Measurements from ENCODE around the gene NAP1L5.

The NAP1L5 gene

GRCh38 chr4:88697588-88698329 lies at the start of gene NAP1L5:
Gene NAP1L5 (minus strand): TSS chr4:88697829. CDS start chr4:88697754, 75 bp downstream.
- DNase-seq: peak; percentile 19 to 63

GRCh38 chr4:88747351-88747750 lies 49.7 kb upstream of the NAP1L5 start:
- no peak for DNase-seq

- no peak for DNase-seq
Observed at GRCh38 chr4:88746206-88746605, 48.6 kb upstream of the NAP1L5 start.

- no peak for DNase-seq
Observed at GRCh38 chr4:88745581-88746163, 48.0 kb upstream of the NAP1L5 start.

GRCh38 chr4:88745175-88745574 lies 47.5 kb upstream of the NAP1L5 start:
- no peak for DNase-seq

GRCh38 chr4:88744609-88745008 lies 47.0 kb upstream of the NAP1L5 start:
- DNase-seq: no peak

- DNase-seq: no peak
Observed at GRCh38 chr4:88743696-88744095, 46.1 kb upstream of the NAP1L5 start.

- no peak for DNase-seq
Observed at GRCh38 chr4:88742561-88742960, 44.9 kb upstream of the NAP1L5 start.

- no peak for DNase-seq
Observed at GRCh38 chr4:88738180-88738579, 40.6 kb upstream of the NAP1L5 start.

- no peak for DNase-seq
Observed at GRCh38 chr4:88737307-88737941, 39.8 kb upstream of the NAP1L5 start.

- DNase-seq: no peak
Observed at GRCh38 chr4:88736264-88736663, 38.6 kb upstream of the NAP1L5 start.

- DNase-seq: no peak
Observed at GRCh38 chr4:88735564-88735963, 37.9 kb upstream of the NAP1L5 start.

- no peak for DNase-seq
Observed at GRCh38 chr4:88734403-88734949, 36.8 kb upstream of the NAP1L5 start.

- DNase-seq: no peak
Observed at GRCh38 chr4:88732714-88733368, 35.2 kb upstream of the NAP1L5 start.

GRCh38 chr4:88731381-88731780 lies 33.8 kb upstream of the NAP1L5 start:
- no peak for DNase-seq

- DNase-seq: no peak
Observed at GRCh38 chr4:88730811-88731210, 33.2 kb upstream of the NAP1L5 start.

- no peak for DNase-seq
Observed at GRCh38 chr4:88729146-88729760, 31.6 kb upstream of the NAP1L5 start.

- DNase-seq: no peak
Observed at GRCh38 chr4:88728146-88728545, 30.5 kb upstream of the NAP1L5 start.

- peak in 1 of 2 donors; percentile 39 for DNase-seq
Observed at GRCh38 chr4:88725986-88726385, 28.4 kb upstream of the NAP1L5 start.

- no peak for DNase-seq
Observed at GRCh38 chr4:88725143-88725542, 27.5 kb upstream of the NAP1L5 start.

- no peak for DNase-seq
Observed at GRCh38 chr4:88724406-88724805, 26.8 kb upstream of the NAP1L5 start.

- no peak for DNase-seq
Observed at GRCh38 chr4:88722828-88723227, 25.2 kb upstream of the NAP1L5 start.

- no peak for DNase-seq
Observed at GRCh38 chr4:88722276-88722780, 24.7 kb upstream of the NAP1L5 start.
